ENCODE data around the gene MPP7.
A peak's percentile ranks its signal among the peaks of the same experiment; 100 is the strongest.

Gene MPP7

DNA sequence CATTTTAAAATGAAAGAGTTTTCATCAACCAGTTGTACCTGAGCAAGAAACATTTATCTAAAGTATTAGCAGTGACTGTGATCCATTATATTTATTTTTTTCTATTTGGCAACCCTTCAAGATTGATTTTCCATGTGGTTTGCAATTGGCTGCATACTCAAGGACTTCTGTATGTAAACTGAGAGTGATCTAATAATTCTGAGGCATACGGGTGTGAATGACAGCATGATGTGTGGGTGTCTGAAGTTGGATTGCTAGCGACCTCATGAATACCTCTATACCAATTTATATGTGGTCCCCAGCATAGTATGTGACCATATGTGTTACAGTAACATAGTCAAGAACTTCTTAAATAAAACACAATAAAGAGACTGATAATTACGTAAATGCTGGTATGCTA is 8.2 kb upstream of the MPP7 start:
- no peak overlapping the region for H3K27ac ChIP-seq
- no peak for DNase-seq (ENCODE audit: low read depth, low spot score)

DNA sequence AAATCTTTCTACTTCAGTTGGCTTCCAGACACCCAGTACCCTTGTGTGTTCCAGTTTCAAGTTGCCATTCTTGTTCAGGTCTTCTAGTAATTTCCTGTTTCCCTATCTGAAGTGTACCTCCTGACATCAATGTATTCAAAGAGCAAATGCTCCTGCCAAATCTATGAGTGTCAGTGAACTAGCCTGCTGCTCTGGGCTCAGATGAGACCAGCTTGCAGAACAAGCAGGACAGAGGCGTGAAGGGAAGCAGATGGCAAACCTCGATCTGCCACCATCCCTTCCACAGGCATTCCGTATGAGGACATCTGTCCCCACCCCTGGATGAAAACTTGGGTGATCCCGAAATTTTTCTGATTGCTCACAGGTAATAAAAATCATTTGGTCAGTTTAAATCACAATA is 4.4 kb upstream of the MPP7 start:
- no peak for DNase-seq (ENCODE audit: low read depth, low spot score)
- H3K27ac ChIP-seq: no peak overlapping the region

DNA sequence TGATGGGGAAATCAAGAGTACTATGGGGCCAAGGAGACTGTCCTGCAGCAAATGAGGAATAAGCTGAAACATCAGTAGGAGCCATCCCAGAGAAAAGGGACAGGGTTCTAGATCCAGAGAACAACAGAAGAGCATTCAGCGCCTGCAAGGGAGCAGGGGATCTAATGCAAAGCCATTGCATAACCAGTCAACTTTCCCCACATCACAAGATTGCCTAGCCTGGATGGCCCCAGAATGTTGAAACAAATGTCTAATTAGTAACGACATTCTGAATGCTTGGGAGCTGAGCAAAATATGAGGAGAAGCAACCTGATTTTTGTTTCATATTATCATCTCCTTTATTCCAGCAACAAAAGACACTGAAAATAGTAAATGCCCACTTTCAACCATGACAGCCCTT is 2.7 kb upstream of the MPP7 start:
- no peak for DNase-seq (ENCODE audit: low read depth, low spot score)
- no peak overlapping the region for H3K27ac ChIP-seq

DNA sequence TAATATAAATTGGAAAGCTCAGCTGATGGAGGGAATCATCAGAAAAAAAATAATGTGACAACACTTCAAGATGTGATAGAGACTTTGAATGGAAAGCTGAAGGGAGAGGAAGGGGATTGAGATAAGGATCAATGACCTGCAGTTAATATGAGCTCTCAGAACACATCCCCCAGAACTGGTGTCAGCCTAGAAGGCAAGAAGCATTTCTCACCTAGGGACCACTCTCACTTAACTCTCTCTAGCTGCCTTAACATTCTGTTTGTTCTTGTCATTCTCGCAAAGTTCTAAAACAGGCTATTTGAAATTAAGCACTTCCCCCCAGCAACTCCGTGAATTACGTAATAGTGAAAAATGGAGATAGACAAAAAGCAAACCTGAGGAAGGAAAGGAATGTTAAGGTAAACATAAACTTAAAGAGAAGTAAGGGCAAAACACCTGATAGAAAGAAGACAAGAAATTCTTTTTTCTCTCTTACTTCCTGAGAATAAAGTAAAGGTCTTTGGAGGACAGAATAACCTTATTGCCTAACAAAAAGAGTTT is 1.2 kb upstream of the MPP7 start:
- no peak for DNase-seq (ENCODE audit: low read depth, low spot score)
- no peak overlapping the region for H3K27ac ChIP-seq

DNA sequence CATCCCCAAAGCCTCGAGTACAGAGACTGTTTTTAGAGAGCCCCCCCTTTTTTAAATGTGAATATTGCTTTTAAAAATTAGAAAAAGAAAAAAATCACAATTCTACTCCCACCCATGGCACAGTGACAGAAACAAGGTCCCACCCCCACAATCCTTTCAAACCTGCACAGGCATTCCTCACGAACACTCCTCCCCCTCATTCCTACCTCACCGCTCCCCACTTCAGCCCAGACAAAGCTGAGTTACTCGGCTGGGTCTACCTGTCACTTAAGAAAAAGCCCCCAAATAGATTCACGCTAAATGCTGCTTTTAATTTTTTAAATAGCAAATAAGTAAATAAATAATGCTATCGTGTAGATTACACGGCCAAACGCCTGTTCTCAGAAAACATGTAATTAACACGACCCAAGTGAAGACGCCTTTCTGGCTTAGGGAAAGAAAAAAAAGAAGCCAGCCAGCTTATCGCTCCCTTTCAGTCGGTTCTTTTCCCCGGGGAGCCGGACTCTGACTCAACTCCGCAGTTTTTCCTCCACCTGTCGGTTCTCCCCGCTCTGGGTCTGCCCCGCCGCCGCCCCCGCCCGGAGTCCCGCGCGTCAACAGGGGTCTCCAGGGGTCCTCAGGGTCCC is 739 bp downstream of the MPP7 start:
- peak overlapping the region; percentile 59 for H3K27ac ChIP-seq
- DNase-seq (ENCODE audit: low read depth, low spot score): no peak

DNA sequence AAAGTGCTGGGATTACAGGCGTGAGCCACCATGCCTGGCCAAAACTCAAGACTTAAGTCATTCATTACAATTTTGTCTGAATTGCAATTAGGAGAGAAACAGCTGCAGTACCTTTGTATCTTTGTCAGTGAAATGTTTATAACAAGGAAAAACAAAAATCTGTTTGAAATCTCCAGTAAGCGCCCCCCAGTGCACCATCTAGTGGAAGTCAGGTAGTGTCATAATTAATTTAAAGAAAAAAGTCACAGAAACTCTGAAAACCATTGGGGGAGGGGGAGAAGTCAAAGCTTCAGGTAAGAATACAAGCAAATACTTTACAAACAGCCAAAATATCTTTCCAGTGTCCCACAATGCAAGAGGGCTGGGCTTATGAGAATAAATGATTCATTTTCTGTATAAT is 2.8 kb downstream of the MPP7 start:
- no peak for DNase-seq (ENCODE audit: low read depth, low spot score)
- H3K27ac ChIP-seq: no peak overlapping the region

DNA sequence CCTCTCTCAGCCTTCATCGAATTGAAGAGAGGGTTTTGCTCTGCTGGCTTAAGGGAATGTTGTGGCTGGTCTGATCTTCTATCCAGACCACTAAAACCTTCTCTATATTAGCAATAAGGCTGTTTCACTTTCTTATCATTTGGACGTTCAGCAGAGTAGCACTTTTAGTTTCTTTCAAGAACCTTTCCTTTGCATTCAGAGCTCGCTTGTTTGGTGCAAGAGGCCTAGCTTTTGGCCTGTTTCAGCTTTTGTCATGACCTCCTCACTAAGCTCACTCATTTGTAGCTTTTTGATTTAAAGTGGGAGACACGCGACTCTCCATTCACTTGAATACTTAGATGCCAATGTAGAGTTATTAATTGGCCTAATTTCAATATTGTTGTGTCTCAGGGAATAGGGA is 3.9 kb downstream of the MPP7 start:
- no peak overlapping the region for H3K27ac ChIP-seq
- no peak for DNase-seq (ENCODE audit: low read depth, low spot score)

DNA sequence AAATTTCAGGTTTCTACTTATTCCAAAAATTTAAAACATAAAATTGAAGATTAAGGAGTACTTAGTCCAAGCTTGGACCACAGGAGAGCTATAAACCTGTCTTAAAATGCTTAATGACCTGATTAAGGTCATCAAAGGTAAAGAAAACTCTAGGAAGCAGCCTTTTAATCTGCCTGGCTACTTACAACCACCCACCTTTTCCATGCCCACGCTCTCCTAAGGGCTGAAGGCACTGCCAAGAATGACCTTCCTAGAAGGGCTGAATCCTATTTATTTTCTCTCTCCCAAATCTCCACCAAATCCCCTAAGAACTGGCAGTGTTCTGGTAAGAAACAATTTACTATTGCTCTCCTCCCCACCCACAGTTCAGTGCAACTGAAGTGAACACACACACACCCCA is 6.8 kb downstream of the MPP7 start:
- H3K27ac ChIP-seq: no peak overlapping the region
- DNase-seq (ENCODE audit: low read depth, low spot score): no peak

DNA sequence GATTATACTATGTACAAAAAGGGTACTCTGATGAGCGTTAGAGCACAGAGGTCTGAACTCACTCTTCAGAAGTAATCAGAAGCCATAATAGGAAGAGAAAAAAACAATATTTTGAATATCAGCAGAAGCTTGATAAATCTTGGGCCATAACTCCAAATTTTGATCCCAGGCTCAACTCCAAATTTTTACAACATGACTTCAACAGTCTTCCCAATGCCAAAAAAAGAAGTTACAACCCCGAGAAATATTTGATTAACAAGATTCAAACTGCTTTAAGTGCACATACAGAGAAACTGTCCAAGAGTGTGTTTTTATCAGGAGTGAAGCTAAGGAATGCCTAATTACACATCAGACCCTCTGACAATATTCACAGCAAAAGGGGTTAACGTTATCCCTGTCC is 7.5 kb downstream of the MPP7 start:
- DNase-seq (ENCODE audit: low read depth, low spot score): no peak
- H3K27ac ChIP-seq: no peak overlapping the region

DNA sequence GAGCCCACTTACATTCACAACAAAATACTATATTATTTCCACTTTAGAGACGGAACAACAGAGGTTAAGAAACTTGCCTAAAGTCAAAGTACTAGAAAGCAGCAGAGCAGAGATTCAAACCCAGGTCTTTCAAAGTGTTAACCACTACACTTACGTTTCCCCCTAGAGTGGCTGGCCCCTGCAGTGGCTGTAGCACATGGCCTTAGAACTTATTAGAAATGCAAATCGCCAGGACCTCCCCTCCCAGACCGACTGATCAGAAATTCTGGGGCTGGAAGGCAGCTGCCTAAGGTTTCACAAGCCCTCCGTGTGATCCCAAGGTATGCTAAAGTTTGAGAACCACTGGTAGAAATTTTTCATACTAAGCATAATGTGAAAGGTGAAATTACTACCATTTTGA is 8.1 kb downstream of the MPP7 start:
- no peak overlapping the region for H3K27ac ChIP-seq
- no peak for DNase-seq (ENCODE audit: low read depth, low spot score)

DNA sequence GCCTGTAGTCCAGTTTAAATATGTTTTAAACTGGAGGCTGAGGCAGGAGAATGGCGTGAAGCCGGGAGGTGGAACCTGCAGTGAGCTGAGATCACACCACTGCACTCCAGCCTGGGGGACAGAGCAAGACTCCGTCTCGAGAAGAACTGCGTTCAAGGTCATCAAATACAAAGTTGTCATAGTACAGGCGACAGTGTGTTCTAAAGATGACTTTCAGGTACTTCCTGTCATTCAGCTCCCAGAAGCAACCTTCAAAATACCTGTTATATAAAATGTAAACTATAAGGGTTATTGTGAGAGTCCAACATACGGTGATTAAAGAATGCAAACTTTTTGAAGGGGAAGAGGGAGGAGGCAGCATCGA is 8.7 kb downstream of the MPP7 start:
- DNase-seq (ENCODE audit: low read depth, low spot score): no peak
- no peak overlapping the region for H3K27ac ChIP-seq

DNA sequence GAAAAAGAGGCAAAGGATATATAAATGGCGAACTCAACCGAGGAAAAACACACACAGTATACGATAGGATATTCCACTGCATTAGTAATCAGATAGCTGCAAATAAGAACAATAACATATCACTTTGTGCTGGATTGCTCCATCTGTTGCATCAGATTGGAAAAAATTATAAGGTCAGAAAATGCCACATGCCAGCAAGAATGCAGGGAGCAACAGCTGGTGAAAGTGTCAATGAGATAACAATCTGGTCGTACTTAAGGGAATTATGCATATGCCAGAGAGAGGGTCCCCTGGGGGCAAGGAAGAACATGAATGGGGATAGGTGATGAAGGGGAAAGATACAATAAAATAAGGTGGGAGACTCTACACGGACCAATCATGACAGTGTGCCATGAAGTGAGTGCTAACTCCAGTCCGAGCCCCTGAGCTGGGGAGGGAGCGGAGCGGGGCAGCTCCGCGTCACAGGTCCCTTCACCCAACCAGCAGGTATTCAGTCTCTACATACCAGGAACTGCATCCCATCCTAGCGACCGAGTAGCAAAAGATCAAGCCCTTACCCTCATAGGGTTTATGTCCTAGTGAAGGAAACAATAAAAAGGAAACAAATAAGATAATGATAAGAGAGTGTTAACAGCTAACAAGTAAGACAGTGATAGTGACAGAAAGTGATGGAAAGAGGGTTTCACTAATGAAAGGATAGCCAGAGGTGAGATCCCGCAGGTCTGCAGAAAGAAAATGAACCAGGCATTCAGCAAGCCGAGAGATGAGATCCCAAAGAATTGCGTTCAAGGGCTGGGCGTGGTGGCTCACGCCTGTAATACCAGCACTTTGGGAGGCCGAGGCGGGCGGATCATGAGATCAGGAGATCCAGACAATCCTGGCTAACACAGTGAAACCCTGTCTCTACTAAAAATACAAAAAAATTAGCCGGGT is 9.4 kb downstream of the MPP7 start:
- DNase-seq (ENCODE audit: low read depth, low spot score): no peak
- H3K27ac ChIP-seq: no peak overlapping the region

DNA sequence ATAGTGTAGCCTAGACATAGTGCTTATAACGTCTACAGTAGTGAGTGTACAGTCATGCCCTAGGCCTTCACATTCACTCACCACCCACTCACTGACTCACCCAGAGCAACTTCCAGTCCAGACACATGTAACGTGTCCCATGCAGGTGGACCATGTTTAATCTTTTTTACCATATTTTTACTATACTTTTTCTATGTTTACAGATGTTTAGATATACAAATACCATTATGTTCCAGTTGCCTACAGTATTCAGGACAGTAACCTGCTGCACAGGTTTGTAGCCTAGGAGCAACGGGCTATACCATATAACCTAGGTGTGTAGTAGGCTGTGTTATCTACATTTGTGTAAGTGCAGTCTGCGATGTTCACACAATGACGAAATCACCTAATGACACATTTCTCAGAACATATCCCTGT is 11.0 kb downstream of the MPP7 start:
- H3K27ac ChIP-seq: peak overlapping the region; percentile 72
- peak; percentile 75 for DNase-seq (ENCODE audit: low read depth, low spot score)

DNA sequence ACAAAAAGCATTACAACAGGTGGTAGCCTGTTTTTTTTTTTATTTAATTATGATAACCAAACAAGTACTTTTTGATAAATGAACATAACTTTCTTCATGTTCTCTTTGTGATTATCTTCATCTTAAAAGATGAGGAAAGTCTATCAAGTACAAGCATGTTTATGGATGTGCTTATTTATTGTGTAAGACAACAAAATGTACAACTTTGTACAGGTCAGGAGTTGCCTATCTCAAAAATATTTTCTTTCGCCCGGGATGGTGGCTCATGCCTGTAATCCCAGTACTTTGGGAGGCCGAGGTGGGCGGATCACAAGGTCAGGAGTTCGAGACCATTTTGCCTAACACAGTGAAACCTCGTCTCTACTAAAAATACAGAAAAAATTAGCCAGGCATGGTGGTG is 17.0 kb downstream of the MPP7 start:
- no peak for DNase-seq (ENCODE audit: low read depth, low spot score)
- no peak overlapping the region for H3K27ac ChIP-seq

DNA sequence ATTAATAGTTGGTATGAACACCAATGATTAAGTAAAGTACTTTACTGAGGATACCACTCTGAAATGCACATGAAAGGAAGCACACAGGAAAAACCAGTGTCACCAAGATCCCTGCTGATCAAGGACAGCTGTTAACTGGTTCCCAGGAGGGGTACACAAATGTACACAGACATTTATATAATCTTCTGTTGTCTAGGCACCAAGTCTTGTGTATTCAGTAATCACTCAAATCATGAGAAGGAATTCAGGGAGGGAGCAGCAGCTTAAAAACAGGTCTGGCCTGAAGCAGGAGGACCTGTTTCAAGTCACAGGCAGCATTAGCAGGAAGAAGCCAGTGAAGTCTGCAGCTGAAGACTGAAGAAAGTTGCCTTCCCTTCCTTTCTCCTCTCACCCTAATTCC is 18.7 kb downstream of the MPP7 start:
- DNase-seq (ENCODE audit: low read depth, low spot score): peak; percentile 50
- no peak overlapping the region for H3K27ac ChIP-seq

DNA sequence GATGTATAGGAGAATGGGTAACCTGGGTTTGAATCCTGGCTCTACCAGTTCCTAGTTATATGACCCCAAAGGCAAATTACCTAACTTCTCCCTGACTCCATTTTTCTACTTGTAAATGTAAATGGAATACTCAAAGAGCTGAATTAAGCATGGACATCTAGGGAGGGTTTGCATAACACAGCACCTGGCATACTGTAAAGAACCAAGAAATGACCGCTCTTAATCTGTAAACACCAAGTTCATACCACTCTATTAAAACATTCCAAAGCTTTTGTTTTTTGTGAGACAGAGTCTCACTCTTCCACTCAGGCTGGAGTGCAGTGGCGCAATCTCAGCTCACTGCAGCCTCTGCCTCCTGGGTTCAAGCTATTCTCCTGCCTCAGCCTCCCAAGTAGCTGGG is 19.6 kb downstream of the MPP7 start:
- no peak for DNase-seq (ENCODE audit: low read depth, low spot score)
- H3K27ac ChIP-seq: no peak overlapping the region

DNA sequence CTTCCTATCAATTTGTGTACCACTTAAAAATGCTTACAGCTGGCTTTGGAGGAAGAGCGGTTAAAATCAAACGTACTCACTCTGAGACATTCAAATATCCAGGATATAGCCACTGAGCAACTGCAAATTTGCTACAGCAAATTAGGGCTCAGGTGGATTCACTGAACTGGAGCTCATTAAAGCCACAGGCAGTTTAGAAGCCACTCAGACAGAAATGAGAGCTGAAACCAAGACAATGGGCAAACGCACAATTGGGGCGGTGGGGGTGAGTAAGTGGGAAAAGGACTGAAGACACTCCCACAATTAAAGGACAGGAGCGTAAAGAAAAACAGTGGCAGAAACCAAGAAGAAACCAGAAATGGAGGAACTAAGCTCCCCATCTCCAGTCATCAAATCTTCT is 20.5 kb downstream of the MPP7 start:
- no peak for DNase-seq (ENCODE audit: low read depth, low spot score)
- no peak overlapping the region for H3K27ac ChIP-seq

DNA sequence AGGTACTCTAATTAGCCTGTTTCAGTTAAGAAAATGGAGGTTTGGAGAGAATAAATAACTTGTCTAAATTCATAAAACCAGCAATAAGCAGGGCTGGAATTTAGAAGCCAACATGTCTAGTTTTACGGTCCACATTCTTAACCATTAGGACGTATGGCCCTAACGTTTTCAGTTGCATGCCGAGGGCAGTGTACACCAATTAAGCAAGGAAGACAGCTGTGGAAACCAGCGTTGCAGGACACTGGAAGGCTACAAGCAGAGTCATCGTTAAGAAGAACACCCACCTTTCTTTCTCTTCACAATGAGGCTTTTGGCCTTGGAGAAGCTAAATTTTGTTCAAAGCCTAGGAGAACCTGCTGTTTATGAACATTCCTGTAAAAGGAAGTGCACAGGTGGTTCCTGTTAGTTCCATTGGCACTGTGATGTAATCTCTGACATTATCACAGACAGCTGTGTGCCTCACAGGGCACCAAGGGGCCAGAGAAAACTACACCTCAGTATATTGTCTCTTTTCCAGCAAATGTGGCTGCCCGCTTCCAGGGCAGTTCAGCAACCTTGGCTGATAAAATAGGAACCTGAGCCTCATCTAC is 21.0 kb downstream of the MPP7 start:
- DNase-seq (ENCODE audit: low read depth, low spot score): no peak
- H3K27ac ChIP-seq: no peak overlapping the region

DNA sequence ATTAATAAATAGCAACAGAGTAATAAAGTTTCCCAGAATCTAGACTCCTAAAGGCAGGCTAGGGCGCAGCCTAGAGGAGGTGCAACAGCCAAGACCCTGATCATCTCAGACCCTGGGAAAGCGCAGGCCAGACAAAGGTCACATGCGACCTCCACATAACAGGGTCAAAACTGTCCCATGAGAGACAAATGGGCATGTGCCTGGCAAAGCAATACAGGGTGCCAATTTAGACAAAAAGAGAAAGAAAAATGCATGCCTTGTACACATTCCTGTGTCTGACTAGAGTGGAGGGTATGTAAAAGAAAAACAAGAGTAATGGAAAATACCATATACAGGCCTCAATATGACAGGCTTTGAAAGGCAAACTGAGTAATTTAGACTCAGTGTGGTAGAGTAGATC is 22.2 kb downstream of the MPP7 start:
- no peak overlapping the region for H3K27ac ChIP-seq
- no peak for DNase-seq (ENCODE audit: low read depth, low spot score)

DNA sequence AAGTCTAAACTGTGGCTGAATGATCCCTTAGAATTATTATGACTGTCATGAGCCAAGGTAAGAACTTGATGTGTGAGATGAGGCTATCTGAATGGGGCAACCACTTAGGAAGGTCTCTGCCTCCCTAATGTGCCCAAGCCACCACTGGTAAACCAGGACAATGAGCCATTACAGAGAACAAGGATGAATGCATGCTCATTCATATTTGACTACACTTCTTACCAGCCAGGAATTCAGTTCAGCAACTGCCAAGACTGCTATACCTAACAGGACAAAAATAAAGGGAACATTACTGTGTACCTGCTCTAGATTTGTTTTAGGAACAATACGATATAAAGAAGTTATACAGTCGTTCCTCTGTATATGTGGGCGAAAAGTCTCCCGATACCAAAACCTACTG is 23.0 kb downstream of the MPP7 start:
- no peak for DNase-seq (ENCODE audit: low read depth, low spot score)
- no peak overlapping the region for H3K27ac ChIP-seq

DNA sequence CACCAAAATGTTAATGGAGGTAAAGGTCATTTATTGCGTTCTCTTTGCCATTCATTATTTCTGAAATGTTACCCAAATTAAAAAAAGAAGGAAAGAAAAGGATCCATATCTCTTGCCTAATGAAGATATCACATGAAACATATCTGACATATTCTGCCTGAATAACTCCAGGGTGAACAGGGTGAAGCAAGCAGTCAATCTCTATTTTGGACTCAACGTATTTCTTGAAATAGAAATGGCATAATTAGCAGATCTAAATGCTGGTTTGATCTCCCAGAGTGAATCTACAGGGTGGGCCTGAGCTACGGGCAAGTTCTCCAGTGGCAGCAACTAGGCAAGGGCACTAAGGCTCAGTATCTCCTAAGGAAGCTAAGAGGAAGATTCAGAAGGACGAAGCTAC is 24.0 kb downstream of the MPP7 start:
- DNase-seq (ENCODE audit: low read depth, low spot score): no peak
- H3K27ac ChIP-seq: no peak overlapping the region

Measured in epithelial cell of prostate (primary cell).